DMS79 (cell line): Measurements from ENCODE around the gene KMT2C.

Source experiments
- DNase-seq: peaks from one replicate; lab custom pipeline; 2025; lab: John Stamatoyannopoulos, UW

Gene KMT2C

GRCh38 chr7:152106990-152107389 is 328.8 kb downstream of the KMT2C start:
- DNase-seq, result no peak

GRCh38 chr7:152105205-152105604 is 330.6 kb downstream of the KMT2C start:
- DNase-seq, result no peak

DNA sequence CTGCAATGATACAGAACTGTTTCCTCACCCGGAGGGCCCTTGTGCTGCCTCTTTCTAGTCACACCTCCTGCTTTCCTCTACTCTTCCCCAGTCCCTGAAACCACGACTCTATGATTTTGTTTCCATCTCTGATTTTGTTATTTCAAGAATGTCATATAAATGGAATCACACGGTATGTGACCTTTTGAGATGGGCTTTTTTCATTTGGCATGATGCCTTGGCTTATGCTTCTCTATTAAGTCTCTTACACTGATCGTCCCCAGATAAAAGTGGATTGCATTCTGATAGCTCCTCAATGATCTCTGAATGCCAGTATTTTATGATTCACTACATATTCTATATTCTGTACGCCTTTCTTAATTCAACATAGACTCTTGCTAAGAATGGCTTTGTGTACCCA is 332.1 kb downstream of the KMT2C start:
- no peak for DNase-seq

DNA sequence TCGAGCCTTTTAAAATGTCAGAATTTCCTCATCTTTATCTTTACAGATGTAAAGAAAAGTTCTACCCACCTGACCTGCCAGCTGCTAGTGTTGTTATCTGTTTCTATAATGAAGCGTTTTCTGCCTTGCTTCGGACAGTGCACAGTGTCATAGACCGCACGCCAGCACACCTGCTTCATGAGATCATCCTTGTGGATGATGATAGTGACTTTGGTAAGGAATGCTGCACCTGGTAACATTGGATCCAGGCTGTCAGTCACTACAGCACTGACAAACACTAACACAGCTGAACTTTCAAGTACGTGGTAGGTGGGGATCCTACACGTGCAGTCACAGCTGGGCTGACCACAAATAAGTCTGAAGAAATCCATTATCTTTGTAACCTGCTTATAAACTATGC is 332.7 kb downstream of the KMT2C start:
- no peak for DNase-seq

- no peak for DNase-seq
Observed at GRCh38 chr7:152097330-152097729, 338.5 kb downstream of the KMT2C start.

DNA sequence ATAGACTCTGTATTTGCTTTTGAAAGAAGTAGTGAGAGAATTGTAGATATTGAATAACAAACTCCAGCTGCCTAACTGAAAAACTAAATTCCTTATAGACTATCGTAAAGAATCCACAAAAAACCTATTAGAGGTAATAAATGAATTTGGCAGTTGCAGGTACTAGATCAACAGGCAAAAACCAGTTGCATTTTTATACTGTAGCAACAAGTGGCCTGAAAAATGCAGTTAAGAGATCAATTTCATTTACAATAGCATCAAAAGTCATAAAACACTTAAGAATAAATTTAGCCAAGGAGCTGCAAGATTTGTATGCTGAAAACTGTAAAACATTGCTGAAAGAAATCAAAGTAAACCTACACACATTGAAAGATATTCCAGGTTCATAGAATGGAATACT is 340.0 kb downstream of the KMT2C start:
- DNase-seq, result no peak

GRCh38 chr7:152093717-152094116 is 342.1 kb downstream of the KMT2C start:
- no peak for DNase-seq

- no peak for DNase-seq
Observed at GRCh38 chr7:152090747-152091146, 345.1 kb downstream of the KMT2C start.

- no peak for DNase-seq
Observed at GRCh38 chr7:152089183-152089582, 346.6 kb downstream of the KMT2C start.

DNA sequence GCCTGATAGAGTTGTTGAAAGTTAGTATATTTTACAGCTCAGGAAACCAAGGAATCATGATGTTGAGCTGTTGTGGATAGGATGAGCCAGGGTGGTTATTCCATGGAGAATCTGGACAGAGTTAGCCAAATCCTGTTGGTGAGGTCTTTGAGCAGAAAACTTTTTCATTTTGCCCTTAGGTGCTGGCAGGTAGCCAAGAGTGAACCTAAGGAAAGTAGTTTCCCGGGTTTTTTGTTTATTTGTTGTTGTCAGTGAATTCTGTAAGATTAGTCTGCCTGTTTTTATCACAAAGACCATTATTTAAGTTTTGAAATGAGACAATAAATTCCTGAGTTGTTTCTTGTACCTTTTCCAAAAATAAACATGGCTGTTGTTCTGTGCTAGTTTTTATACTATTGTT is 349.3 kb downstream of the KMT2C start:
- DNase-seq, result no peak

DNA sequence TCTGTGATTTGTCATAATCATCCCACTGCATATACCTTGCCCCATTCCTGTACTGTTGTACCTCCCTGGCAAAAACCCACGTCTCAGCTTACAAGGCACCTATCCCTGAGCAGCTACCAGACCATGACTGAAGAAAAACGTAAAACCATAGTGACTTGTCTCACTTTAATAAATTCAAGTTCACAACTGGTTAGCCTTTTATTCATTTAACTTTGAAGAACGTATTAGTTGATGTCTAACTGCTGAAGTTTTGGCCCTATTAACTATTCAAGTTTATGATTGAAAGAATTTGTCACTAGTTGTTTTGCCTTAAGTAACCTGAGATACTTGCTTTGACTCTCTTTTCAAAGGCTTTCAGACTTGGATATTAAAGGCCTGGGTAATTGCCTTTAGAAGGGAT is 350.7 kb downstream of the KMT2C start:
- DNase-seq, result no peak
